ENCODE measurements around the gene CLEC4C. TPM values are rescaled to one million over a fixed set of nuclear protein-coding genes. Genes with fewer than 3 reads are reported as not detected.
"Not testable (repeated sequence)": the region's sequence is repeated elsewhere in the genome, so short reads cannot be mapped to it uniquely, and the experiment has no call there.

CLEC4C gene
- total and polyA plus RNA-seq, 3 donors from 2014 or later: 1.9 to 2.1 (median 2.0) TPM

DNA sequence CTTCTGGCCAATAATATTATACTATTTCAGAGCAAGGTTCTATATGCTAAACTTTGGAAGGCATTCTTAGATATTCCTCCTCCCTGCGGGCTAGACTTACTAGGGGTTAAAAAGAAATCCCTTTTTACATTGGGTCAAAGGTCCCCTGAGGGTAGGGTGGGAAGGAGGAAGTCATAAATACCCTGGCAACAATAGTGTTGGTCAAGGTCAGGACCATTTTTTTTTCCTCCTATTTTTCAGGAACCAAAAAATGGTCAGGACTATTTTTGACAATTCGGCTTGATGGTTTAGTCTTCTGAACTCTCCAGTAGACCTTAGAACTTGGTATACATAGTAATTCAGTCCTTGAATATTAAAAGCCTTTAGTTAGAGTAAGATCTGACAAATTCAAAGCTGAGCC, 37.5 kb upstream of the CLEC4C start:
- intact Hi-C loops (cut with DNase I; ENCODE audit: low total_unique reads): no loop called here
- Histone ChIP-seq H3K9me3 (no peaks in the 10 kb centered on the region), H3K4me1 (no peaks in the 10 kb centered on the region), H3K27ac (no peak overlapping the region), H3K4me3 (no peak overlapping the region), H3K27me3 (no peaks in the 10 kb centered on the region), H3K36me3 (ENCODE audit: low read depth, missing control alignments) (no peaks in the 10 kb centered on the region)
- 43 to 58% methylated on average over 2 of the region's 2 CpGs for WGBS, 2 donors
- TF ChIP-seq POLR2A (IDR thresholded peaks at IDR 0.05): no peak
- TF ChIP-seq CTCF (IDR thresholded peaks at IDR 0.05): no peak
- DNase-seq: no peak

DNA sequence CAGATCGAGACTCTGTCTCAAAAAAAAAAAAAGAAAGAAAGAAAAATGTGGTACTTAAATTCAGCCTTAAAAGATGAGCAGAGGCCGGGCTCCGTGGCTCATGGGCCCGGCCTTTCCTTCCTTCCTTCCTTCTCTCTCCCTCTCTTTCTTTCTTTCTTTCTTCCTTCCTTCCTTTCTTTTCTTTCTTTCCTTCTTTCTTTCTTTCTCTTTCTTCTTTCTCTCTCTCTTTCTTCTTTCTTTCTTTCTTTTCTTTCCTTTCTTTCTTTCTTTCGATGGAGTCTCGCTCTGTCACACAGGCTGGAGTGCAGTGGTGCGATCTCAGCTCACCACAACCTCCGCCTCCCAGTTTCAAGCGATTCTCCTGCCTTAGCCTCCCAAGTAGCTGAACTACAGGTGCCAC, 36.3 kb upstream of the CLEC4C start:
- WGBS, 2 donors: 87 to 88% methylated on average over 9 of the region's 9 CpGs
- H3K9me3 ChIP-seq; DNase-seq; H3K4me1 ChIP-seq; H3K36me3 ChIP-seq (ENCODE audit: low read depth, missing control alignments); H3K4me3 ChIP-seq; H3K27ac ChIP-seq; H3K27me3 ChIP-seq; intact Hi-C loops (cut with DNase I; ENCODE audit: low total_unique reads): not testable (repeated sequence)

- H3K27me3 ChIP-seq: no peaks in the 10 kb centered on the region
- no peak overlapping the region for H3K4me3 ChIP-seq
- no peak for TF ChIP-seq POLR2A (IDR thresholded peaks at IDR 0.05)
- no peak for TF ChIP-seq CTCF (IDR thresholded peaks at IDR 0.05)
- 89 to 96% methylated on average over 6 of the region's 6 CpGs for WGBS, 2 donors
- H3K36me3 ChIP-seq (ENCODE audit: low read depth, missing control alignments): no peaks in the 10 kb centered on the region
- H3K9me3 ChIP-seq: no peaks in the 10 kb centered on the region
- intact Hi-C loops (cut with DNase I; ENCODE audit: low total_unique reads): no loop called here
- H3K4me1 ChIP-seq: no peaks in the 10 kb centered on the region
- DNase-seq: no peak
- H3K27ac ChIP-seq: no peak overlapping the region
Observed at GRCh38 chr12:7782055-7782454, 34.9 kb upstream of the CLEC4C start.

GRCh38 chr12:7781274-7781673, 34.1 kb upstream of the CLEC4C start:
- TF ChIP-seq CTCF (IDR thresholded peaks at IDR 0.05): no peak
- TF ChIP-seq POLR2A (IDR thresholded peaks at IDR 0.05): no peak
- Histone ChIP-seq H3K4me1 (no peaks in the 10 kb centered on the region), H3K9me3 (no peaks in the 10 kb centered on the region), H3K4me3 (no peak overlapping the region), H3K27me3 (no peaks in the 10 kb centered on the region), H3K27ac (no peak overlapping the region), H3K36me3 (ENCODE audit: low read depth, missing control alignments) (no peaks in the 10 kb centered on the region)
- no peak for DNase-seq
- WGBS, 2 donors: 78 to 82% methylated on average over 3 of the region's 3 CpGs
- intact Hi-C loops (cut with DNase I; ENCODE audit: low total_unique reads): no loop called here

GRCh38 chr12:7769999-7770398, 22.8 kb upstream of the CLEC4C start:
- no peak for DNase-seq
- Histone ChIP-seq H3K9me3 (no peaks in the 10 kb centered on the region), H3K27me3 (no peaks in the 10 kb centered on the region), H3K4me3 (no peak overlapping the region), H3K27ac (no peak overlapping the region), H3K36me3 (ENCODE audit: low read depth, missing control alignments) (no peaks in the 10 kb centered on the region), H3K4me1 (no peaks in the 10 kb centered on the region)
- WGBS, 2 donors: 79% methylated on average over 3 of the region's 3 CpGs
- no peak for TF ChIP-seq CTCF (IDR thresholded peaks at IDR 0.05)
- no peak for TF ChIP-seq POLR2A (IDR thresholded peaks at IDR 0.05)
- intact Hi-C loops (cut with DNase I; ENCODE audit: low total_unique reads): no loop called here

Measured in testis (tissue), 3 donors.